Mesodermal cell (in vitro differentiated cells): ENCODE measurements around the gene IL1RAPL1.
"Not testable (repeated sequence)": the region's sequence is repeated elsewhere in the genome, so short reads cannot be mapped to it uniquely, and the experiment has no call there.

Experiments used
- H3K27ac ChIP-seq: 2 replicates; pipeline ENCODE4 v1.7.0; 2013; ENCODE audit warnings: mild to moderate bottlenecking, low read depth, low read length, moderate library complexity; ENCODE audit not compliant: severe bottlenecking
- H3K36me3 ChIP-seq: 2 replicates; pipeline ENCODE4 v1.7.1; 2013; ENCODE audit warnings: mild to moderate bottlenecking, low read length, moderate library complexity; ENCODE audit not compliant: control insufficient read depth, insufficient read depth
- H3K4me1 ChIP-seq: one replicate; pipeline ENCODE4 v1.7.1; 2013; ENCODE audit warnings: mild to moderate bottlenecking, low read length; ENCODE audit not compliant: insufficient read depth, control insufficient read depth, poor library complexity, severe bottlenecking
- H3K4me3 ChIP-seq: 2 replicates; pipeline ENCODE4 v1.7.0; 2013; ENCODE audit warnings: low read length, control low read depth, mild to moderate bottlenecking; ENCODE audit not compliant: insufficient read depth, poor library complexity, severe bottlenecking; ENCODE audit errors: extremely low read depth
- H3K9me3 ChIP-seq: 2 replicates; pipeline ENCODE4 v1.7.1; 2013; ENCODE audit warnings: mild to moderate bottlenecking, low read length, moderate library complexity; ENCODE audit not compliant: control insufficient read depth
- WGBS, 2 experiments: methylation state at CpG; one replicate each; pipeline ENCODE4 v1.1.5; 2013; ENCODE audit warnings: missing lambda C conversion rate in 2 of 2; ENCODE audit not compliant: insufficient coverage in 2 of 2; 5-methylcytosine and 5-hydroxymethylcytosine counted together

IL1RAPL1 gene

DNA sequence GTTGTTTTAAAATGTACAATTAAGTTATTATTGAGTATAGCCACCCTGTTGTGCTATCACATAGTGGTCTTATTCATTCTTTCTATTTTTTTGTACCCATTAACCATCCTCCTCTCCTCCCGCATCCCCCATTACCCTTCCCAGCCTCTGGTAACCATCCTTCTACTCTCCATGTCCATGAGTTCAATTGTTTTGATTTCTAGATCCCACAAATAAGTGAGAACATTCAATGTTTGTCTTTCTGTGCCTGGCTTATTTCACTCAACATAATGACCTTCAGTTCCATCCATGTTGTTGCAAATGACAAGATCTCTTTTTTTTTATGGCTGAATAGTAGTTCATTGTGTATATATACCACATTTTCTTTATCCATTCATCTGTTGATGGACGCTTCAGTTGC lies 179.3 kb downstream of the IL1RAPL1 start:
- not testable (repeated sequence) for H3K36me3 ChIP-seq, H3K4me3 ChIP-seq, H3K27ac ChIP-seq, H3K9me3 ChIP-seq, H3K4me1 ChIP-seq
- no CpG with 5 or more reads among the region's 2 CpGs for WGBS, 2 experiments

DNA sequence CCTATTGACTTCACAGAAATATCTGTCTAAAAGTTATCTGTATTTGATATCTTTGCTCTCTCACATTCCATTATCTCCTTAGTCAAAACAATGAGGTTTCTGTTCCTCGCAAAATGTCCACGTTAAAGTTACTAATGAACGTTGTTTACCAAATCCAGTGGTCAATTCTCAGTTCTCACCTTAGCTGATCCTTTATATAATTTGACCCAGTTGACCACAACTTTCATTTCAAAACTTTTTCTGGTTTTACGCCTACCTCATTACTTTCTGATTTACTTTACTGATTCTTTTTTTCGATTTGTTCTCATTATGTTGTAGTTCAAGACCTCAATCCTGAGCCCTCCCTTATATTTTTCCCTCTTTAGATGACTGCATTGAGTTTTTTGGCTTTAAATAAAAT lies 186.6 kb downstream of the IL1RAPL1 start:
- H3K4me1 ChIP-seq: no peaks in the 10 kb centered on the region

DNA sequence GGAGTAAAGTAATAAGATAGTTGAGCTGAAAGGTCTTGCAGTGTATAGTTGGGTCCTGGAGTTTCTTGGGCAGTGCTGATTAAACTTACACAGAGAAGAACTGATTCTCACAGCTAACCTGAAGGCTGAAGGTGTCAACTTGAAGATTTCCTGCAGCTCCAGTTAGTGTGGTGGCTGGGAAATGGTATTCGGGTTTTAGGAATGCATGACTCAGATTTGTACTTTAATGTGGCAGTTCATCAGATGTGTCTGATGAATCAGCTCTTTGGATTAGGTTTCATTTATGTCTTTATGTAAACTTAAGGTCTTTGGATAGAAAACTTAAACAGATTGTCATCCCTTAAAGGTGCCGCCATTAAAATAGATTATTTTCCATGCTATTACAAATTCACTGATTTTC lies 200.0 kb downstream of the IL1RAPL1 start:
- H3K4me3 ChIP-seq: no peak overlapping the region
- no peaks in the 10 kb centered on the region for H3K4me1 ChIP-seq
- WGBS, 2 experiments: no CpG with 5 or more reads among the region's 2 CpGs
- no peaks in the 10 kb centered on the region for H3K9me3 ChIP-seq
- no peak overlapping the region for H3K27ac ChIP-seq
- H3K36me3 ChIP-seq: no peaks in the 10 kb centered on the region

More for the DNA sequence above, 186.6 kb downstream of the IL1RAPL1 start:
- Histone ChIP-seq H3K4me3 (no peak overlapping the region), H3K36me3 (no peaks in the 10 kb centered on the region), H3K9me3 (no peaks in the 10 kb centered on the region), H3K27ac (no peak overlapping the region)
- 96% methylated on average over 3 of the region's 5 CpGs; no CpG with 5 or more reads in 1 of the 2 experiments for WGBS, 2 experiments

DNA sequence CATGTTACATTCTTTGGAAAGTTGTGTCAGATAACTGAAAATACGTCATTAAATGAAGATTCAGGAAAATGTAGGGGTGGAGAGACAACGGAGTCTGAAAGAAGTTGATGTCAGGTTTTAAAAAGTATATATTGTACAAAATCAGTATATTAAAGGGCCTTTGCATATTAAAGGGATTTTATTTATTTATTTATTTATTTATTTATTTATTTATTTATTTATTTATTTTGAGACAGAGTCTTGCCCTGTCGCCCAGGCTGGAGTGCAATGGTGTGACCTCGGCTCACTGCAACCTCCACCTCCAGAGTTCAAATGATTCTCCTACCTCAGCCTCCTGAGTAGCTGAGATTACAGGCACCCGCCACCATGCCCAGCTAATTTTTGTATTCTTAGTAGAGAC lies 213.4 kb downstream of the IL1RAPL1 start:
- H3K36me3 ChIP-seq, H3K4me3 ChIP-seq, H3K27ac ChIP-seq, H3K9me3 ChIP-seq, H3K4me1 ChIP-seq: not testable (repeated sequence)
- WGBS, 2 experiments: no CpG with 5 or more reads among the region's 5 CpGs

DNA sequence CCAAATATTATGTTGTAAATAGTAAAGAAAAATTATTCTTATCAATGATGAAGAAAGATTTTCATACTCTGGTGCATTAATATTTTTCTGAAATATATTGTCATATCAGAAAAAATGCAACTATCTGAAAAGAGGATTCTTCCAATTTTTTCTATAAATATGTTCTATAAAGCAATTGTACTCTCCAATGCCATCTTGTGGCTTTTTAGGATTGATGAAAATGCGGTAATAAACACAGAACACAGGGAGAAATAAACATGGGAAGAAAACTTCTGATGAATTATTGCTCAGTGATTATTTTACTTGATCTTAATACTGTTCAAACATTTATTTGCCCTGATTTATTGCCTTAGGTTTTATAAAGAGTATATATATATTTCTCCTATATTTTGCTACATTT lies 215.4 kb downstream of the IL1RAPL1 start:
- Histone ChIP-seq H3K27ac (no peak overlapping the region), H3K9me3 (no peaks in the 10 kb centered on the region), H3K4me3 (no peak overlapping the region), H3K36me3 (no peaks in the 10 kb centered on the region), H3K4me1 (no peaks in the 10 kb centered on the region)
- WGBS, 2 experiments: no CpG with 5 or more reads among the region's 1 CpG

DNA sequence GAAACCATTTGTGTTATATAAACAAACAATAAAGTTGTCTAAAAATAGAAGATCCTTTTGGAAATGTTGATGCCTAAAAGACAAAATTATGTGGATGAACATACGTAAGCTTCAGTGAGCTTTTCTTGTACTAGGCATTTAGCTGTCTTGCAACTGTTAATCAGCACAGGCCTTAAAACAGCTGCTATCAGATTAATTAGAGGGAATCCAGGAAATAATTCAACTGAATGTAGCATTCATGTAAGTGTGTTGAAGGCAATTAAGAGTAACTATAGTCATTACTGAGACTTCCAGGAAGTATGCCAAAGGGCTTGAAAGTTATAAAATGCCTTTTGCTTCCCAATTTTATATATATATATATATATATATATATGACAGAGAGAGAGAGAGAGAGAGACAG lies 248.7 kb downstream of the IL1RAPL1 start:
- WGBS, 2 experiments: 83% methylated on average over 1 of the region's 1 CpG; no CpG with 5 or more reads in 1 of the 2 experiments

DNA sequence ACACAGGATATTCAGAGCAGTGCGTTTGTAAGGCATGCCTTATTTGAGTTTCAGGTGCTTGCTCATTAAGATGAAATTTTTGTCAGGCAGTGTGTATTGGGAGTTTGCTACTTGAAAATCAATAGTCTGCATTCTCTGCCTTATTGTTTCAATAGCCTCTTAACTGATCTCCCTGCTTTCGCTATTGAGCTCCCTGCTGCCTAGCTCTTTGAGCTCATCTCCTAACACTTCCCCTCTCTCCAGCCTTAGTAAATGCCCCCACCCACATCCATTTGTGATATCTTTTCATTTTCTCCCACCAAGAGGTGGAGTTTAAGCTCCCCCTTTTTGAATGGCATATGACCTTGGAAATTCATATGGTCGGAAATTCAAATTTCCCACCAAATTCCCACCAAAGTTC lies 256.6 kb downstream of the IL1RAPL1 start:
- 40 to 50% methylated on average over 1 of the region's 3 CpGs for WGBS, 2 experiments
- no peaks in the 10 kb centered on the region for H3K4me1 ChIP-seq
- no peak overlapping the region for H3K4me3 ChIP-seq
- no peak overlapping the region for H3K27ac ChIP-seq
- no peaks in the 10 kb centered on the region for H3K36me3 ChIP-seq
- H3K9me3 ChIP-seq: no peaks in the 10 kb centered on the region

More for the DNA sequence above, 248.7 kb downstream of the IL1RAPL1 start:
- Histone ChIP-seq H3K4me1 (no peaks in the 10 kb centered on the region), H3K4me3 (no peak overlapping the region), H3K9me3 (no peaks in the 10 kb centered on the region), H3K27ac (no peak overlapping the region), H3K36me3 (no peaks in the 10 kb centered on the region)

DNA sequence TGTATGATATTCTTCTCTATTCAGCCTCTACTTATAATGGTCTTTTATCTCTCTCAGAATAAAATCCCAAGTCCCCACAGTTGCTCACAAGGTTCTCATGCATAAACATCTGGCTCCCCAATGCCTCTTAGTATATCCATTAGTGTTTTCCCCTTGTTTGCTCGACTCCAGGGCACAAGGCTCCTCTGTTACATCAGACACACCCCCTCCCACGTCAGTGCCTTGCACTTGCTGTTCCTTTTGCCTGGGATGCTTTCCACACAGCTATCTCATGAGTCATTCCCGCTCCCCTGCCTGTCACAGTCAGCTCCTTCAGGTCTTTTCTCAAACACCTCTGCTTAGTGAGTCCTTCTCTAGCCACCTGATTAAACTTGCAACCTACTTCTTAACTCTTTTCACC lies 260.2 kb downstream of the IL1RAPL1 start:
- Histone ChIP-seq H3K4me1 (no peaks in the 10 kb centered on the region), H3K4me3 (no peak overlapping the region), H3K9me3 (no peaks in the 10 kb centered on the region), H3K27ac (no peak overlapping the region), H3K36me3 (no peaks in the 10 kb centered on the region)
- WGBS, 2 experiments: 23 to 33% methylated on average over 2 of the region's 3 CpGs

DNA sequence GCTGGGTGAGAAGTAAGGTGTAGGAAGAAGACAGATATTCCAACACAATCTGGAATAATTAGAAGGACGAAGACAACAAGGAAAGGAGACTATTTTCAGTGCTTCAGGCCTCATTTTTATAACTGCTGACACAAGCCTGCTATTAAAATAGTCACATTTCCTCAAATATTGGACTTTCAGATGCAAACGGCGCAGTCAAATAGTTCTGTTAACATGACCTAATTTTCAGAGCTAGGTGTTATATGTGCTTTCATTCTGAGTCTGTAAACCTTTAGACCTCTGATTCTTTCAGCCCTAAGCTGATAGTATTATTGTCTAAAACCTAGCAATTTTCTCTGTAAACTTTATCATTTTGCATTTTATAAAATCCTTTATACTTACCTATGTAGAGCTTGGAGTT lies 261.5 kb downstream of the IL1RAPL1 start:
- H3K27ac ChIP-seq: no peak overlapping the region
- no peaks in the 10 kb centered on the region for H3K9me3 ChIP-seq
- no peaks in the 10 kb centered on the region for H3K4me1 ChIP-seq
- H3K36me3 ChIP-seq: no peaks in the 10 kb centered on the region
- H3K4me3 ChIP-seq: no peak overlapping the region
- no CpG with 5 or more reads among the region's 3 CpGs for WGBS, 2 experiments

DNA sequence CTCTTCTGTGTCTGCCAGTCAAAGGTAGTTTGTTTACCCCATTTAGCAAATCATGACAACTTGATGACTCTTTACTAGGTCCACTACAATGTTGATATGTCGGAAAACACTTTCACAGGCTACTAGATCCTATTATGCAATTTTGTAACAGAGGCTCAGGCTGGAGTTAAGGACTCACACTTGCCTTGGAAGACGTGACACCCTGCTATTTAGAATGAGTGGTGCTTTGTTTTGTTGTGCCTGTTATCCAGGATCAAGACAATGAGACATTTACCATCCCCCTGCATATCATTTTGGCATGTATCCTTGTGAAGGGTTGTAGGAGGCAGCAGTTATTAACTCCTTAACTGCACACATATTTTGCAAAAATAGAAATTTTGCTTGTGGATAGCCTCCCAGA lies 263.7 kb downstream of the IL1RAPL1 start:
- H3K27ac ChIP-seq: no peak overlapping the region
- no peaks in the 10 kb centered on the region for H3K36me3 ChIP-seq
- no CpG with 5 or more reads among the region's 2 CpGs for WGBS, 2 experiments
- H3K4me1 ChIP-seq: no peaks in the 10 kb centered on the region
- H3K4me3 ChIP-seq: no peak overlapping the region
- H3K9me3 ChIP-seq: no peaks in the 10 kb centered on the region

DNA sequence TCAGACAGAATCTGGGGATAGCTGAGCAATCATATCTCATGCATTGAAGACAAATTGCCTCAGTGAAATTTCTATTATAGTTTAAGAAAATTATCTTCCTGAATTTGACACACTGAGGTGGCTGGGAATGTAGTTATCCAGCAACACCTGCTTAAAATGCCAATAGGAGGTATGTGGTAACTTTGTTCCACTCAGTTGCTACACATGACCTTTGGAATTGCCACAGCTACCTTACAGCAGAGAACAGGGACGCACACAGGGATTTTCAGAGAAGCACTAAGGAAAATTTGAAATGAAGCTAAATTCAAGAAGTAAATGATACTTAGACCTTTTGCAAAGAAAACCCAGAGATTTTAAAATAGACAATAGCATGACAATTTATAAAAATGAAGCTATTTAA lies 264.6 kb downstream of the IL1RAPL1 start:
- H3K9me3 ChIP-seq: no peaks in the 10 kb centered on the region
- no peak overlapping the region for H3K27ac ChIP-seq
- no CpG with 5 or more reads among the region's 1 CpG for WGBS, 2 experiments
- H3K4me3 ChIP-seq: no peak overlapping the region
- H3K36me3 ChIP-seq: no peaks in the 10 kb centered on the region
- H3K4me1 ChIP-seq: no peaks in the 10 kb centered on the region

DNA sequence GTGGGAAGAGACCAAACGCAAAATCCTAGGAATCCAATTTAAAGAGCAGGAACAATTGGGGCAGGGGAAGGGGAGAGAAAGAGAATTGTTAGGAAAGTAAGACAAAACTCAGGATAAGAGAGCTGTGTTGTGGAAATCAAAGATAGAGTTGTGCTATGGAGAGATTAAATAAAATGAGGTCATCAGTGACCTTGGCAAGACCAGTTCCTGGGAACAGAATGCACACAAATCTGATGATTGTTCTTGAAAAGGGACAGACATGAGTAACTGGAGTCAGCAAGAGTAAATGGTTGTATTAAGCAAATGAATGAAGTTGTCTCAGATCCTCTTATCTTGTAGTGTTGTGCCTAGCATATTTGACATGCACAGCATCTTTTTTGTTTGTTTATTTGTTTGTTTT lies 267.4 kb downstream of the IL1RAPL1 start:
- Histone ChIP-seq H3K36me3 (no peaks in the 10 kb centered on the region), H3K9me3 (no peaks in the 10 kb centered on the region), H3K4me1 (no peaks in the 10 kb centered on the region), H3K27ac (no peak overlapping the region), H3K4me3 (no peak overlapping the region)
- no CpG with 5 or more reads among the region's 1 CpG for WGBS, 2 experiments
